A673 (cell line): Measurements from ENCODE around the gene FRMD3.

ENCODE experiments used
- CTCF ChIP-seq: fragments of 300-800, 200-600 bp; sonication (generic); conservative IDR thresholded peaks from 2 replicates; pipeline ENCODE4 v1.5.1; 2017; ENCODE audit warnings: low read depth, mild to moderate bottlenecking, antibody characterized with exemption, low read length, moderate library complexity, mixed read lengths
- EZH2 ChIP-seq: fragments of 200-600 bp; sonication (generic); IDR thresholded peaks from 2 replicates; pipeline ENCODE4 v1.6.1; 2017; ENCODE audit warnings: borderline replicate concordance, low read depth, mild to moderate bottlenecking, mixed read lengths, antibody characterized with exemption, low read length; ENCODE audit not compliant: poor library complexity, severe bottlenecking

- TF ChIP-seq CTCF (no peak), EZH2 (no peak)
These were observed 290.5 kb downstream of the FRMD3 start for GRCh38 chr9:83247732-83248131.
